HepG2 (cell line): ENCODE measurements around the gene SDR42E2. TPM values are rescaled to one million over a fixed set of nuclear protein-coding genes. Genes with fewer than 3 reads are reported as not detected.

Experiments
- ATF6 ChIP-seq: sonication (generic); formaldehyde crosslinking; conservative IDR thresholded peaks from 2 replicates; pipeline ENCODE4 v1.4.0; 2020; ENCODE audit warnings: missing genetic modification reagents
- CEBPZ ChIP-seq: IDR thresholded peaks from 2 replicates; pipeline ENCODE4 v1.6.1; 2012; ENCODE audit warnings: low read length, improper control_type of control experiment
- HCFC1 ChIP-seq: fragments of 150-350 bp; IDR thresholded peaks from 2 replicates; pipeline ENCODE4 v1.6.1; 2014; ENCODE audit warnings: low read depth, low read length
- IRX3 ChIP-seq: sonication (generic); formaldehyde crosslinking; IDR thresholded peaks from 2 replicates; pipeline ENCODE4 v1.8.1; 2023; ENCODE audit warnings: mild to moderate bottlenecking, low read depth, missing genetic modification reagents, borderline replicate concordance
- LCORL ChIP-seq, 2 experiments: fragments of 450-650 bp in 1 of 2; sonication (generic) in 1 of 2; formaldehyde crosslinking in 1 of 2; IDR thresholded peaks; 2 replicates each; pipeline versions ENCODE4 v1.5.0 to v1.6.1; 2017 to 2020; ENCODE audit warnings: antibody characterized with exemption in 1 of 2, missing genetic modification reagents in 1 of 2
- LRRFIP1 ChIP-seq: sonication (generic); formaldehyde crosslinking; conservative IDR thresholded peaks from 2 replicates; pipeline ENCODE4 v1.4.0; 2020; ENCODE audit warnings: missing genetic modification reagents
- PRDM10 ChIP-seq: sonication (generic); formaldehyde crosslinking; IDR thresholded peaks from 2 replicates; pipeline ENCODE4 v1.4.0; 2020; ENCODE audit warnings: low read depth, missing genetic modification reagents
- ZBTB21 ChIP-seq: sonication (generic); formaldehyde crosslinking; IDR thresholded peaks from 2 replicates; pipeline ENCODE4 v1.4.0; 2020; ENCODE audit warnings: missing genetic modification reagents
- ZFYVE20 ChIP-seq: sonication (generic); formaldehyde crosslinking; IDR thresholded peaks from 2 replicates; pipeline ENCODE4 v1.8.0; 2023; ENCODE audit warnings: low read depth, mild to moderate bottlenecking, moderate library complexity, missing genetic modification reagents, borderline replicate concordance
- ZMYM2 ChIP-seq: sonication (generic); formaldehyde crosslinking; IDR thresholded peaks from 2 replicates; pipeline ENCODE4 v1.8.0; 2022; ENCODE audit warnings: mild to moderate bottlenecking, missing genetic modification reagents
- ZNF263 ChIP-seq: sonication (generic); formaldehyde crosslinking; IDR thresholded peaks from 2 replicates; pipeline ENCODE4 v1.4.0; 2020; ENCODE audit warnings: missing genetic modification reagents
- ZNF639 ChIP-seq: conservative IDR thresholded peaks from 2 replicates; pipeline ENCODE4 v1.6.1; 2018; ENCODE audit warnings: missing genetic modification reagents
- ZNF652 ChIP-seq: IDR thresholded peaks from 2 replicates; pipeline ENCODE4 v1.6.1; 2016; ENCODE audit warnings: low read depth, borderline replicate concordance
- polyA plus RNA-seq, 8 experiments: library from polyadenylated mRNA; depleted of rRNA in 3 of 8; stranded (reverse) in 7 of 8; unstranded in 1 of 8; fragments of >200 nt; fragmentation: Illumina TruSeq in 4 of 8; extraction: Trizol in 4 of 8; gene quantifications; 2 replicates each; pipeline versions ENCODE4 v1.2.1 to v1.2.3, GENCODE V29; 2011 to 2016; ENCODE audit warnings: low read depth in 4 of 8, missing spikeins in 1 of 8, mixed read lengths in 1 of 8; ENCODE audit not compliant: insufficient read depth in 1 of 8
- total RNA-seq, 5 experiments: library from RNA; depleted of rRNA; stranded (reverse); fragments of >200 nt; fragmentation: Illumina TruSeq; extraction: Trizol; gene quantifications; 2 replicates each; pipeline ENCODE4 v1.2.3, GENCODE V29; 2016; ENCODE audit warnings: low read depth in 1 of 5

SDR42E2 gene
- total and polyA plus RNA-seq, 2 of the 13 experiments (the other 11 are each of a cell fraction or from before 2014, with no cell fraction given), result 0.05 to 0.11 TPM

- TF ChIP-seq PRDM10 (CRISPR knock-in tag), result no peak
- TF ChIP-seq LCORL (IDR thresholded peaks at IDR 0.05), result no peak
- TF ChIP-seq LCORL (CRISPR knock-in tag; IDR thresholded peaks at IDR 0.05), result peak; percentile 10; the same call in 1 of the 2 replicates
- TF ChIP-seq ZBTB21 (CRISPR knock-in tag), result no peak
- no peak for TF ChIP-seq CEBPZ
- TF ChIP-seq HCFC1, result no peak
- no peak for TF ChIP-seq ZMYM2 (CRISPR knock-in tag)
- 0 out of 2 replicates have a peak, but pooled peaks have one; percentile 5 for TF ChIP-seq IRX3 (CRISPR knock-in tag)
- no peak for TF ChIP-seq LRRFIP1 (CRISPR knock-in tag)
- TF ChIP-seq ZFYVE20, result no peak
- TF ChIP-seq ATF6, result peak; percentile 45; the same call in 1 of the 2 replicates
- no peak for TF ChIP-seq ZNF263
- TF ChIP-seq ZNF639 (CRISPR knock-in tag), result no peak
- 0 out of 2 replicates have a peak, but pooled peaks have one; percentile 4 for TF ChIP-seq ZNF652
These were observed 29.4 kb downstream of the SDR42E2 start (continued) for GRCh38 chr16:22191532-22192260.
